GM18508 (cell line): Measurements from ENCODE around the gene GTSF1L.

ENCODE experiments used
- ATAC-seq: cut with Tn5 transposase; IDR thresholded peaks from one replicate; pipeline ENCODE4 v1.9.1; 2021; ENCODE audit warnings: moderate number of reproducible peaks; ENCODE audit not compliant: insufficient read depth, unreplicated experiment

Gene GTSF1L

DNA sequence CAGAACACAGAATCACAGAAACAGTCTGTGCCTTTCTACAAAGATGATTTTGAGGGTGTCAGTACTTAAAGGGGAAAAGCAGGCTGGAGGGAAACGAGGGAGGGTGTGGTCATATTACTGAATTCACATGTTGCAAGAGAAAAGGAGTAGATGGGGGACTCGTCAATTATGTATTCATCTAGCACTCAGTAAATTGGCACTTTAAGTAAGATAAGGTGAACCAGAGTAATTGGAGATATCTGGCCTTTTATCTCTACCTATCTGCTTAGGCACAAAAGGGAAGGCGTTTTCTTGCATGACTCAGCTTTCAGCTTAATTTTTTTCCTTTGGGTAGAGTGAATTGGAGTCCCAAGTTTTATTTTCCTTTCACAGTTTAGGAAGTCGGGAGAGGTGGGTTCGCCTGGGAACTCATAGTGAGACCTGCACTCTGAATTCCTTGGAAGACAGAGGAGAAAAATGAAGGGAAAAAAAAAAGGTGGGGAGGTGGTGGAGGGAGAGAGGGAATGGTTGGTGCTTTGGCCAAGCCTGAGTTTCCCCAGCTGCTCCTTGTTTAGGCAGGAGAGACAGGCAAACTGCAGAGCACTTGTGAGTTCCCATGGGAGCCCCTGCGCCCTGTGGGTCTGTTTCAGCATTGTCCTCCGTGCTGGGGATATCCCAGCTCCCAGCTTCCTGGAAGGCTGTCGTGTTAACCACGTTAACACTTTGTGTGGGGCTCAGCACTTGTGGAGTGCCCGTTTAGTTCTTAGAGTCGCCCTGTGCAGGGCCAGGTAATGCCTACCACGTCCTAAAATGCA lies 19.7 kb upstream of the GTSF1L start:
- ATAC-seq = no peak

DNA sequence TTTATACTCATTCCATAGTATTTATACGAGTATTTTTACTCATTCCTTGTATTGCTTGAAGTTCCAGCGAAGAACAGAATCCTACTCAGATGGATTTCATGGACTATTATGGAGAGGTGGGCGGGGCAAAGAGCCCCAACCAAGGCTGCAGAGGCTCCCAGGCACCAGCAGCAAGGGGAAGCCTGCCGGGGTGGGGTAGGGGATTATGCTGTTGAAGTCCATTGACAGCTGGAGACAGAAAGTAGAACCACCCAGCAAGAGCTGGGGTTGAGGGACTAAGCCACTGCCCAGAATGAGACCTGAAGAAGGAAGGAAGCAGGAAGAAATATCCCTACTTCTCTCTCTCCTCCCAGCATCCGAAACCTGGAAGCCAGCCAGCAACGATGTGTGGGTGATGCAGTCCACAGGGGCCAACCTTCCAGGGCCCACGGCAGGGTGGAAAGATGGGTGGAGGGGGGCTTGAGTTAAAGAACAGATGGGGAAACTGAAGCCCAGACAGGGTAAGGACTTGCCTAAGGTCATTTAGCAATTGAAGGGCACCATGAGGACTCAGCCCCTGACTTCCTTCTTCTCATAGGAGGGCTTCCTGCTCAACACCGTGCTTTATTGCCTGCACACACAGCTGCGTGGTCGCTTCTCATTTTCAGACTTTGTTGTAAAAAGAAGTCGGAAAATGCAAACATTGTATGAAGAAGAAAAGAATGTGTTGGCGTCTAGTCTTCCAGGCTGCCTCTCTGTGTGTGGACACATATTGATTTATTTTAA lies 18.3 kb upstream of the GTSF1L start:
- ATAC-seq = no peak

DNA sequence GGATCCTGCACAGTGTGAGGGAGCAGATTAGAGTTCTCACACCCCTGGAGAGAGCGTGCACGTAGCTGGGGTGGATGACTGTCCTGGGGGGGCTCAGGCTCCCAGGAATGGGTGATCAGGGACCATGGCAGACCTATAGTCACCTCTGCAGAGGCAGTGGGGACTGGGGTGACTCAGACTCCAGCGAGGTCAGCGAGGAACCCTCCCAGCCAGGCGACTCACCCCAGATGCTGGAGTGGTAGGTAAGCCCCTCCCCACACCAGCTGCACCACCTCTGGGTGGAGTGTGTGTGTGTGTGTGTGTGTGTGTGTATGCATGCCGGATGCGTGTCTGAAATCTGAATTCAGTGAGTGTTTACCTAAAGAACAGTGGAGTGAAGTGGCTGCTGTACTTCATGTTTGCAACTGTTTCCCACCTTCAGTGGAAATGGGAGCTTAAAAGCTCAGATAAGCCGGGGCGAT lies 17.4 kb upstream of the GTSF1L start:
- no peak for ATAC-seq

DNA sequence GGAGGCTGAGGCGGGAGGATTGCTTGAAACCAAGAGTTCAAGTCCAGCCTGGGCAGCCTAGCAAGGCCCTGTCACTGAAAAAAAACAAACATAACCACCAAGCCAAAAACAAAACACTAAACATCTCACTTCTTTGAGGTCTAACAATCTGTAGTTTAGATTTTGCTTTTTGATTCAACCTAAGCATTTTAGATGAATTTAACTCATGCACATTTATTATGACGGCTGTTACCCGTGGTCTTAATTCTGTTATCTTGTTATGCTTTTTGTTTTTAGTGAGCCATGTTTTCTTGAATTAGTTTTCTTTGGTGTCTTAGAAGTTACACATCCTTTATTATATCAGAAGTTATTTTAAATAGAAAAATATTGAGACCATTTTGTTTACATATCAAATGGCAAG lies 13.8 kb upstream of the GTSF1L start:
- no peak for ATAC-seq

DNA sequence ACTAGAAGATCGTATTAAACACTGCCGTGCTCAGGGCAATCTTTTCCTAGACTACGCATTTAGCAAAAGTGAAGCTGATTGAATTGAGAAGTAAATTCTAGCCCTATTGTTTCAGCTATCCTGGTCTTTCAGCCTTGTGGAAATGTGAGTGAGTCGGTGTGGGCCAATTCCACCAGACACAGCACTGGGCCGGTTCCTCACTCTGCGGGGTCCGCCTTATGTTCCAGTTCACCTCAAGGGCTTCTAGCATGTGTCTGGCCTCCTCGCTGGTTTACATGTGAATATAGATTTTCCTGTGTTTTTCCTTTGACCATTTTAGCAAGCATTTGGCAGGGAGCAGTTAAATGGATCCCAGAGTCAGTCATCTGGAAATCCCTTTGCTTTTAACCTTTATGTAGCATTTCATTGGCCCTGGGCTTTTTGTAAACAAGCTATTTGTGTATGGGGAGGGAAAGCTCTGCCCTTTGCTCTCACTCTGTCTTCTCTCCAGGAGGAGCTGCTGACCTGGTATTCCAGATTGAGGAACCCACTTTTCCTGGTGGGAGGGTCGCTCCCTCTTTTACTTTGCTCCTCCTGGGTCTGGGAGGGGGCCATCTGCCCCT lies 12.4 kb upstream of the GTSF1L start:
- no peak for ATAC-seq

DNA sequence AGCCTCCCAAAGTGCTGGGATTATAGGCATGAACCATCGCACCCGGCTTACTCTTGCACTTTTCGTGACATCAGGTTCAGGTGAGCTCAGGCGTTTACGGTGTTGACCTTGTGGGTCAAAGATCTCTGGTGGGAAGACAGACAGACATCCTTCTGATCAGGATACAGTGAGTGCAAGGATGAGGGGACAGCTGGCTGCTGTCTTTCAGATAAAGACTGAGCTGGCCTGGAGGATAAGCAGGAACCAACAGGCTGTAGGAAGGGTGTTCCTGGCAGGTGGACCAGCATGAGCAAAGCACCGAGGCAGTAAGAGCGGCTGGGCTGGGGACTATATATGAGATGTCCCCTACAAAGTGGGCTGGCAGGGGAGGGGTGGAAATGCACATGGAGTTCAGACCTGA lies 11.1 kb upstream of the GTSF1L start:
- ATAC-seq = no peak

DNA sequence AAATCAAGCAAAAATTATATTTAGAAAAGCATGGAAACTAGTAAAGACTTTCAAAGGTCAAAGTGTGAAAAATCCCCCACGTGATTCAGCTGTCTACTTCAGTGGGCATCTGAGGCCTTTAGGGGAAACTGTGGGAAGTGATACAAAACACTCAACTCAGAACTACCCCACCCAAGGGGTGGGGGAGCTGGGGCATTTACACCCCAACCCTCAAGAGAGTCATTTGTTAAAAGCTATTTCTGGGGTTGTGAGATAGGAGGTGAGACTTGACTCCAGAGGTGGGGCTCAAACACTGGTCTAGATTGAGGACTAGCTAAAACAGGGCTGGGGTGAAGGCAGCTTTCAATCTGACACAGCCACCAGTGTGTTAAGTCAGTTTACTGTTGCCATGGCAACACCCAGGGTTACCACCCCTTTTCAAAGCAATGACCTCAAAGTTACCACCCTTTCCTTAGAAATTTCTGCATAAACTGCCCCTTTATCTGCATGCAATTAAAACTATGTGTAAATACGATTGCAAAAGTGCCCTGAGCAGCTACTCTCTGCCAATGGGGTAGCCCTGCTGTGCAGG lies 9.9 kb upstream of the GTSF1L start:
- ATAC-seq = no peak

DNA sequence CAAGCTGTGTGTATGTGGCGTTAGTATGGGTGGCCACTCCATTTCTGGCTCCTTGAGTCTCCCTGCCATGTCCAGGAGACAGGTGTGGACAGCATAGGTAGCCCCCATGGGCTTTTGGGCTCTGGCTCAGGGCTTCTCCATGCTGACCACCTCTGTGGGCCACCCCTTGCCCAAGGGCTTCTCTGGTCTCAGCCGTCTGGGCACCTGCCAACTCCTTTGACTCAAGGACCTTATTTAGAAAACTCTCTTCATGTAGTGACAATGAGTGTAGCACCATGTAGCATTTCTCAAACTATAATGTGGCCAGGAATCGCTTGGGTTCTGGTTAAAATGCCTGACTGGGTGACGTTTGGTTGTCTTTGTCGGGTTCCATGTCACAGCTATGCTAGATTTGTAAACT lies 5.1 kb upstream of the GTSF1L start:
- no peak for ATAC-seq

DNA sequence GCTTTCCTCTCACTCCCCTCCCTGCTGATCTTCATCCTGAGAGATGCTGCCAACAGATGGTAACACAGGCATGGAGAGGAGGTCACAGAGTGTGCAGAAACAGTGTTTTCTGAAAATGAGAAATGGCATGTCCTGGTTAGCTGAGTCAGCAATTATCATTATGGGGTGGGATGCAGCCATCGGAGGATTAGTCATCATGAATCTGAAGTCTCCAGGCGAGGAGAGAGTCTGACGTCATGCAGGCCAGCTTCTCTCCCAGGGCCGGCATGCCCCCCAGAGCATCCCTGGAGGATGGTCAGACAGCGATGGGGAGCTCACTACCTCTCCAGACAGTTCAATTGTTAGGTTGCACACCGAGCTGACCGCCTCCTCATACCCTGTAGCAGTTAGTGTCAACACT lies 4.7 kb upstream of the GTSF1L start:
- no peak for ATAC-seq

DNA sequence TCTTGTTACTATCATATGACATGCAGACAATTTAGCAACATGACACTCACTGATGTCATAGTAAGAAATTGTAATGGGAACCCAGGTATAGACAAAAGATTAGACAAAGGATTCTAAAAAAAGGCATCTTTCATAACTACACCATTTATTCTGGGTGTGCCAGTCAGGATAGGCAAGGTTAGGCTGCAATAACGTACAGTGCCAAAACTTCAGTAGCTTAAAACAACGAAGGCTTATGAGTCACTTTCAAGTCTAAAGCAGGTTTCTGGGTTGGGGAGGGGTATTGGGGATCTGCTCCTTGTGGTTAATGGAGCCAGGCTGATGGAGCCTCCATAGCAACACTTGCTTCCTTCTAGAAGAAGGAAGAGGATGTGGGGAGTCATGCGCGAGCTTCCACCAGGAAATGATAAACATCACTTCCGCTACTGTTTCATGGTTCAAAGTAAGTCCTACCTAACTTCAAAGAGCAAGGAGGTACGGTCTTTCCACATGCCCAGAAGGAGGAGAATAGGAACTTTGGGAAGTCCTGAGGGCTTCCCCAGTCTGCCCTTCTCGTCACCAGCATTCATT lies 2.0 kb upstream of the GTSF1L start:
- ATAC-seq = no peak

DNA sequence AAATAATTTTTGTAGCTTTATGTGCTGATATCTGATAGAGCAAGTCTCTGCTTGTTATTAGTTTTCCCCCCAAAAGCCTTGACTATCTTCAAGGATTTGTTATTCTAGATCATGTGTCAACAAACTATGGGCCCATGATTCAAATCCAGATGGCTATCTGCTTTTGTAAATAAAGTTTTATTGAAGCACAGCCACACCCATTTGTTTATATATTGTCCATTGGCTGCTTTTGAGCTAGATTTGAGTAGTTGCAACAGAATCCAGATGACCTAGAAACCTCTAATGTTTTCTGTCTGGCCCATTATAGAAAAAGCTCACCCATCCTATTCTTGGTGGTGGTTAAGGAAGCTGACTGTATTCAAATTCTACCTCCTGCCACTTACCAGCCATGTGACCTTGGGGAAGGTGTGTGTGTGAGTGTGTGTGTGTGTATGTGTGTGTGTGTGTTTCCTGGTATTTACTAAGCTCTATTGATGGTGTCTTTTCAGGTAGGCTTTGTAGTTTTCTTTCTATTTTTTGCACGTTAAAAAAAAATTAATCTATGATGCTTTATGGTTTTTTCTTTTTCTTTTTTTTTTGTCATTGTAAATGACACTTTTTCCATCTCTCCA lies 1.3 kb upstream of the GTSF1L start:
- ATAC-seq = no peak

DNA sequence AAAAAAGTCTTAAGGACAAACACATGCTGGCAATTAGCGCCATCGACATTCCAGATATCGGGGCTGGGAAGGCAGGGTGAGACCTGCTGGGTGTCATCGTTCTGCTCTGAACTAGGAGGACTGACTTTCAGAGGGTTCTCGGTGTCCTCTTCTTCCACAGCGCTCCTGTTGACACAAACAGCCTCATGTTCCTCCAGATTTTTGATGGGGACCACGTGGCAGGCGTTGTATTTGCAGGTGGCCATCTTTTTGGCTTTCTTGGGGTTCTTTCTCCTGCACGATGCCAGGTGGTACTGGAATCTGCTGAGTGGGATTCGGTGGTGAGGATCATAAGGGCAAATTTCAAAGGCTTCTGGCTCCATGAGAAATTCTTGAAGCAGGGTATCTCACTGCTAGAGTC lies 469 bp downstream of the GTSF1L start:
- ATAC-seq = no peak

DNA sequence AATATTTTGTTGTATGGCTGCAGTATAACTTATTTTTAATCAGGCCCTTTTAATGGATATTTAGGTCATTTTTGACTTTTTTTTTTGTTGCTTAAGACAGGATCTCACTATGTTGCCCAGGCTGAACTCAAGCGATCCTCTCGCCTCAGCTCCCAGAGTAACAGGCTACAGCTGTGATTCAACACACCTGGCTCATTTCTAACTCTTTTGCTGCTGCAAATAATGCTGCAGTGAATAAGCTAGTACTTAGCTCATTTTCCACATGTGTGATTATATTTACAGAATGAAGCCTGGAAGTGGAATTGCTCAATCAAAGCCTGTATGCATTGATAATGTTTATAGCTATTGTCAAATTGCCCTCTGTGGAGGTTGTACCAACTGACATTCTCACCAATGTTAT lies 1.1 kb downstream of the GTSF1L start:
- no peak for ATAC-seq

DNA sequence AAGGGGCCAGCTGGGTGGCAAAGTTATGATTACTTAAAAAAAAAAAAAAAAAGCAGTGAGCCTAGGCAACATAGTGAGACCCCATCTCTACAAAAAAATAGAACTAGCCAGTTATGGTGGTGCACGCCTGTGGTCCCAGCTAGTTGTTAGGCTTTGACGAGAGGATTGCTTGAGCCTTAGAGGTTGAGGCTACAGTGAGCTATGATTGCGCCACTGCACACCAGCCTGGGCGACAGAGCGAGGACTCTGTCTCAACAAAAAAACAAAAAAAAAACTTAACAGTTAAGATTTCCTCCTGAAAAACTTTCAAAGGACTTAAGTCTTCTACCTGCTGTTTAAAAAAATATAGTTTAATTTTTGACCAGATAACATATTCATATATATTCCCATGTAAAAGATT lies 2.4 kb downstream of the GTSF1L start:
- no peak for ATAC-seq

DNA sequence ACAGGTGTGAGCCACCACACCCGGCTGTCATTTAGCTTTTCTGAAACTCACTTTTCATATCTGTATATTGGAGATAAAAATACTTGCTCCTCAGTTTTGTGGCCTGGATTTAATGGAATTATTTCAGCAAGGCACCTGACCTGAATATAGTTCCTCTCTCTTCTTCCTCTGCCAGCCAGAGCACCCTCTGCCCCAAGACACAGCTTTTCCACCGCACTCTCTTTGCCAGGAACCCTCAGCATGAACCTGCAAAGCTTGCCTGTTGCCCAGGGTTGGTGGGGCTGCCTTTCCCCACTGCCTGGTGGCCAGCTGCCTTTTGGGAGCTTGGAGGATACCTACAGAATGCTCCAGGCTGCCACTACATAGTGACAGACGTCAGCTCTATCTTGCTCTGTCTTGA lies 3.1 kb downstream of the GTSF1L start:
- ATAC-seq = no peak

DNA sequence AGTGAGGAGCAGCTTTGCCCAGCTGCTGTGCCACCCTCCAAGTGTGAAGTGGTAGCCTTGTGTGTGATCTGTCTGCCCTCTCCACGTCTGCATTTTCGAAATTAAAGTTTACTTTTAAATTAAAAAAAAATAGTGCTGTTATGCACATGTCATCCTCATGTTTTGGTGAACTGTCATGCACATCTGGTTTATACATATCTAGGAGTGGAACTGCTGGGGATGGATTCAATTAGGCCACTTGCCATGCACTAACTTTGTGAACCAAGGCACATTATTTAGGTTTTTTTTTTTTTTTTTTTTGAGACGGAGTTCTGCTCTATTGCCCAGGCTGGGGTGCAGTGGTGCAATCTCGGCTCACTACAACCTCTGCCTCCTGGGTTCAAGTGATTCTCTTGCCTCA lies 3.6 kb downstream of the GTSF1L start:
- ATAC-seq = no peak

DNA sequence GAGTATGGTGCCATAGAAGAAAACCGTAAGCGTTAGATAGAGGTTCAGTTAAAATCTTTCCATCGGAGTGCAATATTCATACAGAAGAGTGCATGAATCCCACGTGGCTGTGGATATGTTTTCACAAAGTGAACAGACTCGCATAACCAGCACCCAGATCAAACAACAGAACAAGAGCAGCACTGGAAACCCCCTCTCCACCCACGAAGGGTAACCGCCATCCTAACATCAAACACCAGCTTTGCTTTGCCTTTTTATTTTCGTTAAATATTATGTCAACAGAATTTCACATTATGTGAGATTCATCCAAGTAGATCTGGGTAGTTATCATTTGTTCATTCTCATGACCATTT lies 4.7 kb downstream of the GTSF1L start:
- ATAC-seq = no peak

DNA sequence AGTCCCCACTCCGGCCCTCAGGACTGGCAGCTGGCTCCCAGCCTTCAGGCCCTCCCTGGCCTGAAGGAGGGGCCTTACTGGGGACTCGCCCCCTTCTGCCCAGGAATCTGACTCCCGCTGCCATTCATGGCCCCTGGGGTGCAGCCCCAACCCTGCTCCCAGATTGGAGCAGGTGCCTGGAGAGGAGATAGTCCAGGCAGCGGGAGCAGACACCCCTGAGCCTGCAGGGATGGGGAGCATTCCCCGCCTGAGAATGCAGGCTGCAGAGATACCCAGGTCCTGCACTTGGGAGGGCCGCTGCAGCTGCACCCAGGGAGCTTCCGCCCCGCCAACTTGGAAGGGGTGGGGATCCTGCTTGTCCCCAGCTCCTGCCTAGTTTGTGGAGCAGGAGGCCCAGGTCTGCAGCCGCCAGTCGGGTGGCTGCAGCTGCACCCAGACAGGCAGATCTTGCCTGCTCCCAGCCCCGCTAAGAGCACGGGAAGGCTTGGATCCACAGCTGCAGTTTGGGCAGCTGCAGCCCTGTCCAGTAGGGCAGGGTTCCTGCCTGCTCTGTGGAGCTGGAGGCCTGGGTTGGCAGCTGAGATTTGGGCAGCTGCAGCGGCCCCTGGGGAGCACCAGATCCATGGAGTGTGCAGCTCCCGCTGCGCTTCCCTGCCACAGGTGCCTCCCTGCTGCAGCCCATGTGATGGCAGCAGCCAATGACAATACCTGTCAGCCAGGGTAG lies 5.2 kb downstream of the GTSF1L start:
- ATAC-seq = no peak

DNA sequence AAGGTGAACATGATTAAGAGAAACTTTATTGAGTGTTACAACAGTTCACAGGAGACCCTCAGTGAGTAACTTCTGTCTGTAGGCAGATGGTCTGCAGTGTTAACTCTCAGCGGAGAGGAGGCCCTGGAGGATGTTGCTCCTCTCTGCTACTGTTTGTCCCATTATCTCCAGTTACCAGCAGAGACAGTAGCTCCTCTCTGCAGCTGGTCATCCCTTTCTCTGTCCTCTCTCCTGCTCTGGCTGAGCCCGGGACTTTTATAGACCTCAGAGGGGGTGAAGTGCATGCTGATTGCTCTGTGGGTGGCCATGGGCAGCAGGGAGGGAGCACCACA lies 5.7 kb downstream of the GTSF1L start:
- ATAC-seq = no peak

DNA sequence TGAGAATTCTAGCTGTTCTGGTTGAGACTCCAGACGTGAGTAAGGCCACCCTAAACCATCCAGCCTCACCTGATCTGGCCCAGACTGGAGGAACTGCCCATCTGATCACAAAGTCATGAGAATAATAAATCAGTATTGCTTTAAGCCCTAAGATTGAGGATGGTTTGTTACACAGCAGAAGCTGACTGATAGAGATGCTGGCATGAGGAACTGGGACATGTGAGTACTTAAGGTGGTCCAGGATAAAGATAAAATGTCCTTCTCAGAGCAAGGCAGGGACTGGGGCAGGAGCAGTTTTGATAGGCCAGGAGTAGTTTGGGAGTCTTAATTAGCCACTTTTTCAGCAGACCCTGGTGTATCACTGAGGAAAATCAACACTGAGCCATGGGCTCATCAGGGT lies 6.8 kb downstream of the GTSF1L start:
- no peak for ATAC-seq
